CD4-positive, alpha-beta T cell treated with Interleukin-17A for 1 hour (primary cell): ENCODE results near the gene LMTK3.

ENCODE experiments used
- DNase-seq: peaks from one replicate; pipeline ENCODE4 v3.0.0-alpha.2; 2020

Gene LMTK3, protein sequence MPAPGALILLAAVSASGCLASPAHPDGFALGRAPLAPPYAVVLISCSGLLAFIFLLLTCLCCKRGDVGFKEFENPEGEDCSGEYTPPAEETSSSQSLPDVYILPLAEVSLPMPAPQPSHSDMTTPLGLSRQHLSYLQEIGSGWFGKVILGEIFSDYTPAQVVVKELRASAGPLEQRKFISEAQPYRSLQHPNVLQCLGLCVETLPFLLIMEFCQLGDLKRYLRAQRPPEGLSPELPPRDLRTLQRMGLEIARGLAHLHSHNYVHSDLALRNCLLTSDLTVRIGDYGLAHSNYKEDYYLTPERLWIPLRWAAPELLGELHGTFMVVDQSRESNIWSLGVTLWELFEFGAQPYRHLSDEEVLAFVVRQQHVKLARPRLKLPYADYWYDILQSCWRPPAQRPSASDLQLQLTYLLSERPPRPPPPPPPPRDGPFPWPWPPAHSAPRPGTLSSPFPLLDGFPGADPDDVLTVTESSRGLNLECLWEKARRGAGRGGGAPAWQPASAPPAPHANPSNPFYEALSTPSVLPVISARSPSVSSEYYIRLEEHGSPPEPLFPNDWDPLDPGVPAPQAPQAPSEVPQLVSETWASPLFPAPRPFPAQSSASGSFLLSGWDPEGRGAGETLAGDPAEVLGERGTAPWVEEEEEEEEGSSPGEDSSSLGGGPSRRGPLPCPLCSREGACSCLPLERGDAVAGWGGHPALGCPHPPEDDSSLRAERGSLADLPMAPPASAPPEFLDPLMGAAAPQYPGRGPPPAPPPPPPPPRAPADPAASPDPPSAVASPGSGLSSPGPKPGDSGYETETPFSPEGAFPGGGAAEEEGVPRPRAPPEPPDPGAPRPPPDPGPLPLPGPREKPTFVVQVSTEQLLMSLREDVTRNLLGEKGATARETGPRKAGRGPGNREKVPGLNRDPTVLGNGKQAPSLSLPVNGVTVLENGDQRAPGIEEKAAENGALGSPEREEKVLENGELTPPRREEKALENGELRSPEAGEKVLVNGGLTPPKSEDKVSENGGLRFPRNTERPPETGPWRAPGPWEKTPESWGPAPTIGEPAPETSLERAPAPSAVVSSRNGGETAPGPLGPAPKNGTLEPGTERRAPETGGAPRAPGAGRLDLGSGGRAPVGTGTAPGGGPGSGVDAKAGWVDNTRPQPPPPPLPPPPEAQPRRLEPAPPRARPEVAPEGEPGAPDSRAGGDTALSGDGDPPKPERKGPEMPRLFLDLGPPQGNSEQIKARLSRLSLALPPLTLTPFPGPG (N-terminal part only)

DNA sequence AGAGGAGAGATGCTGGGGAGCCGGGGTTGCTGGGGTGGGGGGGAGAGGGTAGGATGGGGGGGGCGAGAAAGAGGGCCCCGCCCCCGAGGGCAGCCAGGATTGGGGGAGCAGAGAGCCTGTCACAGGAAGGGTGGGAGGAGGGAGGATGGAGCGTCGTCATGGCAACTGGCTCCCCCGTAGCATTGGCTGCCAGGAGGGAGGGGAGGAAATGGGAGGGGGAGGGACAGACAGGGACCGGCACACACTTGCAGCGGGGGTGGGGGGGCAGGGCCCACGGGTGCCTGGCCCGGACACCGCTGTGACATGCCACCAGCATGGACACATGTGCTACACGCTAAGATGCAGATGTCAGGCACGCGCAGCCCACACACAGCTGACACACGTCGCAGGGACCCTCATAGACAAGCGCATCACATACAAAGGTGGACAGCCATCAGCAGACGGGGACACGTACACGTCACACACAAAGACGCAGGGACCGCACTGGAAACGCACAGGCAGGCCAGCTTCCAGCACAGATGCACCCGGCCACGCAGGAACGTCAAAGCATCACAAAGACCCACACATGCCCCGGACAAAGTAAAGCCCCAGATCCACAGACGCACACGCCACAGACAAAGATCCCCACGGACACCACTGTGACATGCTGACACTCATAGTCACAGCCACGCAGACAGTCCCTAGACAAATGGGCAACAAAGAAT lies at the start of gene LMTK3:
Gene LMTK3 (minus strand): TSS at position 36 of the 704 bp plus-strand sequence. CDS start 259 bp downstream, outside the sequence.
- DNase-seq: peak; percentile 94

DNA sequence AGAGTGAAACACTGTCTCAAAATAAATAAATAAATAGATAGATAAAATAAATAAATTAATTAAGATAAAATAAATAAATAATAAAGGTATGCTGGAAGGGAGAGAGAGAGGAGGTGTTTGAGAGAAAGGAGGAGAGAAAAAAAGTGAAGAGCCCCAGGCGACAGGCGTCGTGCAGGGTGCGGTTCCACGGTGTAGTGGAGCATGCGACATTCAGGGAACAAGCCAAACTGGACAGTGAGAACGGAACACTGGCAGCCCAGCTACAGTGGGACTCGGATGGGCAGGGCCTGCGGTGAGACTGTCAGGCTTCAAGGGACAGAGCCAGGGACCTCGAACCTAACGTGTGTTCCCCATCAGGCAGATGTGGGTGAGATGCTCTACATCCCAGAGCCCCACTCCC lies 49.8 kb upstream of the LMTK3 start:
- no peak for DNase-seq

DNA sequence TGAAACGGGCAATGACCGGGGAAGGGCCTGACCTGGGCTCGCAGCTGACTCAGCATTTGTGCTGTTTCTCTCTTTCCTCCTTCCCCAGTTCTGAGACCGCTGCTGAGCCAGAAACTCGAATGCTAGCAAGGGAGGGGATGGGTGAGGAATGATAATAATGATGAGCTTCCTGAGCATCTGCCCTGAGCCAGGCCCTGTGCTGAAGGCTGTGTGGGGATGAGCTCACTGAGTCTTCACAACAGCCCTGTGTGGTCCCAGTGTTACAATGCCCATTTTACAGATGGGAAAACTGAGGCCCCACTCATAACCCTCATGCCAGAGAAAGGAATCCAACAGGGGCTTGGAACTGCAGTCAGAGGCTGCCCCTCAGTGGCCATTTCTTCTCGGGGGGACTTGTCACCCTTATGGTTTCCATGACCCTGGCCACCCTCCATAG lies 48.5 kb upstream of the LMTK3 start:
- DNase-seq: peak; percentile 19

DNA sequence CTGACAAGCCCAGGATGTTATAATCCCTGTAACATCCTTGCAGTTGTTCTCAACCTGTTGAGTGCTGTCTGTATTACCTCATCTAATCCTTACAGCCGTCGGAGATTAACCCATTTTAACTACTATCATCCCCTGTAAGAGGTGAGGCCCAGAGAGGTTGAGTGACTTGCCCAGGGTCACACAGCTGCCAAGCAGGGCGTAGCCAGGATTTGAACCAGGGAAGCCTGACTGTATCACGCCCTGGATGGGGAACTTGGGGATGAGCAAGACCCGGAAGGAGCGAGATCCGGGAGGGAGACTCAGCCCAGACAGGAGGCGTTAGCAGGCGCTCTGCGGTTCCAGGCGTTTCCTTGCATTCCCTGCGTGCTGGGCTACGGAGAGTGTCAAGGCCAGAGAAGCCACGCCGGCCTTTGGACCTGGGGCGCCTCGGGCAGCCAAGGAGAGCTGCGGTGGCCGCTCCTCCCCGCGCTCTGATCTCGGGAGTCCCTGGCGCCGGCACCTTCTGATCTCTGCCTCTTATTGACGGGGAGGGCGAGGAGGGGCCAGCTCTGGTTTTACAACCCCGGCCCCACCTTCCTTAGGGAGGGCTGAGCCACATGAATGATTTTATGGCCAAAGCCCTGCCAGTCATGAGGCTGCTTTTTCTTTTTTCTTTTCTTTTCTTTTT lies 46.5 kb upstream of the LMTK3 start:
- DNase-seq: no peak

DNA sequence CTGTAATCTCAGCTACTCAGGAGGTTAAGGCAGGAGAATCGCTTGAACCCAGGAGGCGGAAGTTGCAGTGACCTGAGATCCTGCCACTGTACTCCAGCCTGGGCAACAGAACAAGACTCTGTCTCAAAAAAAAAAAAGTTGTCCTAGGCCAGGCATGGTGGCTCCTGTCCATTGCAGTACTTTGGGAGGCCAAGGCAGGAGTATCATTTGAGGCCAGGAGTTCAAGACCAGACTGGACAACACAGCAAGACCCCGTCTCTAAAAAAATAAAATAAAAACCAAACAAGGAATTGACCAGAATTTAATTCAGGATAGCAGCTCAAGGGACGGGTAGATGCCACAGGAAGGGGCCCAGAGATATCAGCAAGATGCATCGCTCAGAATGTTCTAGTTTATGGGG lies 45.2 kb upstream of the LMTK3 start:
- no peak for DNase-seq

DNA sequence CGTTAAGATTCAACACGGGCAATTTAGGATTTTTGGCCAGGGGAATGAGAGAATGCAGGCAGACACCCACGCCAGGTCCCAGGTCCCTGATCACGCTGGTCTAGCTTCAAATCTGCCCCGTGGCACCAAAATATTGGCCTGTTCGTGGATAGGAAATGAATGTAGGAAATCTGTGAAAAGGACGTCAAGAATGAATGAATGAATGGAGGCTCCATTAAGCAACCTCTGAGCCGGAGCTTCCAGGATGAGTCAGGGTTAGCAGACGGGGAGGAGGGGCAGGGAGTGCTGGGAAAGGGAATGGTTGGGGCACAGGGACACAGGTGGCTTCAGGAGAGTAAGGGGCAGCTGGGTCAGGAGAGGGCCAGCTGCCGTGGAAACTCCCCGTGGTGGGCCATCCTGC lies 44.5 kb upstream of the LMTK3 start:
- no peak for DNase-seq

DNA sequence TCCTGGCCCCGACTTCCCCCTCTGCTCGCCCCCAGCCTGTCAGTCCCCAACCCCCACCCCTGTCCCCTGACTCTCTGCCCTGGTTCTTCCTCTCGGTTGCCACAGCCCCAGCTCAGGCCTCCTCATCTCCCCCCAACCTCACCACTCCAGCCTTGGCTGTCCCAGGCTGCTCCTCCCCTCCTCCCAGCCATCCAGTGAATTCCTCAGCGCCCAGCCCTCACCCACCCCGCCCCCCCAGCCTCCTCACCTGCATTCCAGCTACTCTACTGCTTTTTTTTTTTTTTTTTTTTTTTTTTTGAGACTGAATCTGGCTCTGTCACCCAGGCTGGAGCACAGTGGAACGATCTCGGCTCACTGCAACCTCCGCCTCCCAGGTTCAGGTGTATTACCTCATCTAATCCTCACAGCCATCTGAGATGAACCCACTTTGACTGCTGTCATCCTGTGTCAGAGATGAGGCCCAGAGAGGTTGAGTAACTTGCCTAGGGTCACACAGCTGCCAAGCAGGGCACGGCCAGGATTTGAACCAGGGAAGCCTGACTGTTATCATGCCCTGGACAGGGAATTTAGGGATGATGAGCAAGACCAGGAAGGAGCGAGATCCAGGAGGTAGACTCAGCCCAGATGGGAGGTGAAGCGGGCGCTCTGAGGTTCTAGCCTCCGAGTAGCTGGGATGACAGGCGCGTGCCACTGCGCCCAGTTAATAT lies 42.9 kb upstream of the LMTK3 start:
- no peak for DNase-seq

DNA sequence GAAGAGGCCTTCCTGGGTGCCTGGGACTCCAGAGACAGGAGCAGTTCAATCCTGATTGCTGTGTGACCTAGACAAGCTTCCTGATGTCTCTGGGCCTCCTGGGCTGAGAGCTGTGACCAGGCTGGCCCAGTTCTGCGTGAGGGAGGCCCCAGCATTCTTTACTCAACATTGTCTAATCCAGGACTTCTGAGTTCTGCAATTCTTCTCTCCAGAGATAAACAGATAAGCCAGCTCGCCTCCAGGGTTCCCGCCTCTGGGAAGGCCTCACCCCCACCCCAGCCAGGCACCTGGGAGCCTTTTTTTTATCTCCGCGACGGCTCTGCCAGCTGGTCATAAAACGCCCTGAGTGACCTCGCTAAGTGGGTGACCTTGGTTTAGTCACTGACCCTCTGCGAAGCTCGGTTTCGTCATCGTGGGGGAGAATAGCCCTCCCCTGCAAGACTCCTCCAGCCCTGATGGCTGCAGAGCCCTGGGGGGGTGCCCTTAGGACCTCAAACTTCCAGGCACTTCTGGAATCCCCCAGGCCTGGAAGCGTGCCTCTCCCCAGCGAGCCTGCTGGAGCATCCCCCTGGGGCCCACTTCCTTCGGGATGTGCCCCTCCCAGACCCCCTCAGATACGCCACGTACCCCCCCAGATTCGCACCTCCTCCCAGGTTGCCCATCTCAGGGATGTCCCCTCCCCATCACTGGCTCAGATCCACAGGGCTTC lies 42.2 kb upstream of the LMTK3 start:
- DNase-seq: no peak

DNA sequence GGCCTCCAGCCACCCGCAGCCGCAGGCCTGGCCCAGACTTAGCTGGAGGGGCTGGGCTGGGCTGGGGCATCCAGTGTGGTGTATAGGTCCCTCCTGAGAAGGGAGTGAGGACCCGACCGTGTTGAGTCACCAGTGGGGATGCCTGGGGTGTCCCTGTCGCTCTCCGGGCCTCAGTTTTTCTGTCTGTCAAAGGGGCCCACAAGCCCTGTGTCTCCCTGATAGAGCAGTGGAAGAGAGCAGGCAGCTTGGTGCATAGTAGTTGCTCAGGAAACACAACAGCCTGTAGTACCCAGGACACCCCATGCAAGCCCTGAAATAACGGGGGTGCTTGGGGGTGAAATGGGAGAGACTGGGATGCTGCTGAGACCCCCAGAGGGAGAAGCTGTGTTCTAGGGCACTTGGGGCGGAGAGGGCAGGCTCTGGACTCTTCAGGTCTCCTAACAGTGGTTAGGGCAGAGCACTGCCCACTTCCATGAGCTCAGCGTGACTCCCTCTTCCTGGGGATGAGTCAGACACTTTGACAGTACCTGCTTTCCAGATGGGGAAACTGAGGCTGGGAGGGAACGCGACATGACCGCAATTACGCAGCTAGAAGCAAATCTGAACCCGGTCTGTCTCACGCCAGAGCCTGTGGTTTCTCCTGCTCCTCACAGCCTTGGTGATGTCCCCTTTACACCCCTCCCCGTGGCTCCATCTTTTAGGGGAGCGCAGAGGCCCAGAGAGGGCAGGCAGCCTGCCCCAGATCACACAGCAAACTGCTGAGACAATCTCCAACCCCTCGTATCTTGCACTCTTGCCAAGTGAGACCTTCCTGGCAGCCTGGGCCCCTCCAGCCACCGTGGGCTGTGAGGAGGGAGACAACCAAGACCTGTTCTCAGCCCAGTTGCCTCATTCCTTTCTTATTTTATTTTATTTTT lies 41.0 kb upstream of the LMTK3 start:
- no peak for DNase-seq

DNA sequence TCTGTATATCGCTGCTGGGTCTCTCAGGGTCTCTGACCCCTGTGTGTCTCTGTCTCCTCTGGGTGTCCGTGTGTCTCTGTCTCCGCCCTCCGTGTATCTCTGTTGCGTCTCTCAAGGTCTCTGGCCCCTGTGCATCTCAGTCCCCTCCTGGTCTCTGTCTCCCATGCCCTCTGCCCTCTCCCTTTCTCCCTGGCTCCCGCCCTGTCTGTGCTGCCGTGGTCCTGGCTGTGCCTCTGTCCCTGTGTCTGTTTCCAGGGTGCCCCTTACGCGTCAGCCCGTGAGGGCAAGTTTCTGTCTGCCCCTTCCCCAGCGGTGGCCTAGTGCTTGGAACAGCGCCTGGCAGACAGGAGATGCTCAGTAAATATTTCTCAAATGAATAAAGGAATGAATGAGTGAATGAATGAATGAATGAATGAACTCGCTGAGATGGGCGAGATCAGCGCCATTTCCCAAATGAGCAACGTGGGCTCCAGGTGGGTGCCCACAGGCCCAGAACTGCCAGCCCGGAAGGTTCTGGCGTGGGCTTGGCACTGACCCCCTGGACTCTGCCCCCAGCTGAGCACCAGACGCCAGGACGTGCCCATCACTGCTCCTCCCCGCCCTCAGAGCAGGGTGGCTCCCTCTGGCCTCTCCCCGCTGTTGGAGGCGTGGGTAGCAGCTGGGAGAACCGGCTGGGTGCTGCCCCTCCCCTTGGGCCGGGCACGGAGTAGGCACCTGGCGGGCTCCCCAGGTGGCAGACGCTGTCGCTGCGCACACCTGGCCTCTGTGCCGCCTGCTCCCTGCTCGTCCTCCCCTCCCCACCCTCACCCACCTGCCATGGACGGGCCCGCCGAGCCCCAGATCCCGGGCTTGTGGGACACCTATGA lies 40.0 kb upstream of the LMTK3 start, which contains the start of gene SULT2B1:
Gene SULT2B1 (plus strand): TSS at position 736 of the 866 bp plus-strand sequence. CDS start 81 bp downstream, at position 817.
- DNase-seq: no peak

DNA sequence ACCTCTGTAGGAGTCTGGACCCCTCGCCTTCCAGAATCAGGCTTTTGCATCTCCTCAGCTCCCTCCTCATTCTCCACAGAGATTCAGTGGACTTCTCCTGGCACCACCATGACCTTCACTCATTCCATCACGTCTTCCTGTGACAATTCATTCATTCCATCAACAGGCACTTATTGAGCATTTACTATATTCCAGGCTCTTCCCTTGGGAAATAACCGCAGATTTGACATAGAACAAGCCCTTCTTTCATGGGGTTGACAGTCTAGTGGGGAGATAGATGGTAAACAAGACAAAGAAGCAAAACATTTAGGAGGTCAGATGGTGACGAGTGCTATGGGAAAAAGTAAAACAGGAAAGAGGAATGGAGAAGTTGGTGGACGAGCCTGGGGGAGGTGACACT lies 37.7 kb upstream of the LMTK3 start:
- DNase-seq: no peak

DNA sequence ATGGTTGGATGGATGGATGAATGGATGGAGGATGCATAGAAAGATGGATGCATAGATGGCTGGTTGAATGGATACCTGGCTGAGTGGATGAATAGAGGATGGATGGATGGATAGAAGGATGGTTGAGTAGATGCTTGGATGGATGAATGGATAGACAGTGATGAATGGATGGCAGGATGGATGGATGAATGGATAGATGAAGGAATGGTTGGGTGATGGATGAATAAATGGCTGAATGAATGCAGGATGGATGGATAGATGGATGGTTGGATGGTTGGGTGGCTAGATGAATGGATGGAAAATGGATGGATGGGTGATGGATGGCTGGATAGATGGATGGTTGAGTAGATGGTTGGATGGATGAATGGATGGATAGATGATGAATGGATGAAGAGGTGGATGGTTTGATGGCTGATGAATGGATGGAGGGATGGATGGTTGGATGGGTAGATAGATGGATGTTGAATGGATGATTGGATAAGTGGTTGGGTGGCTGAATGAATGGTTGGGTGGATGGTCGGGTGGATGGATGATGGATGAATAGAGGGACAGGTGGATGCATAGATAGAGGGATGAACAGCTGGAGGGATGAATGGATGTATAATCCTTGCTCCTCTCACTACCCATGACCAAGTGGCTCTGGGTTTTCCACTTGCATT lies 36.7 kb upstream of the LMTK3 start:
- DNase-seq: no peak

DNA sequence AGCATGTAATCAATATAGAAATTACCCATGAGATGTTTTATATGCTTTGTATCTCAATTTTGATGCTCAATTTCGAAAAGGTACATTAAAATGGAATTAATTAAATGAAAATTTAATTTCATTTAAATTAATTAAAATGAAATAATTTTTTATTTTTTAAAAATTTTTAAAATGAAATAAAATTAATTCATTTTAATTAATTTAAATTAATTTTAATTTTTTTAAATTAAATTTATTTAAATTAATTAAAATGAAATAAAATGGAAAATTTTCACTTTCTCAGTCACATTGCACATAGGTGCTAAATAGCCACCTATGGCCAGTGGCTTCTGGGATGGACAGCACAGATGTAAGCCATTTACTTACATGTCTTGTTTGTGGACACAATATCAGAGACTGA lies 36.1 kb upstream of the LMTK3 start:
- no peak for DNase-seq

DNA sequence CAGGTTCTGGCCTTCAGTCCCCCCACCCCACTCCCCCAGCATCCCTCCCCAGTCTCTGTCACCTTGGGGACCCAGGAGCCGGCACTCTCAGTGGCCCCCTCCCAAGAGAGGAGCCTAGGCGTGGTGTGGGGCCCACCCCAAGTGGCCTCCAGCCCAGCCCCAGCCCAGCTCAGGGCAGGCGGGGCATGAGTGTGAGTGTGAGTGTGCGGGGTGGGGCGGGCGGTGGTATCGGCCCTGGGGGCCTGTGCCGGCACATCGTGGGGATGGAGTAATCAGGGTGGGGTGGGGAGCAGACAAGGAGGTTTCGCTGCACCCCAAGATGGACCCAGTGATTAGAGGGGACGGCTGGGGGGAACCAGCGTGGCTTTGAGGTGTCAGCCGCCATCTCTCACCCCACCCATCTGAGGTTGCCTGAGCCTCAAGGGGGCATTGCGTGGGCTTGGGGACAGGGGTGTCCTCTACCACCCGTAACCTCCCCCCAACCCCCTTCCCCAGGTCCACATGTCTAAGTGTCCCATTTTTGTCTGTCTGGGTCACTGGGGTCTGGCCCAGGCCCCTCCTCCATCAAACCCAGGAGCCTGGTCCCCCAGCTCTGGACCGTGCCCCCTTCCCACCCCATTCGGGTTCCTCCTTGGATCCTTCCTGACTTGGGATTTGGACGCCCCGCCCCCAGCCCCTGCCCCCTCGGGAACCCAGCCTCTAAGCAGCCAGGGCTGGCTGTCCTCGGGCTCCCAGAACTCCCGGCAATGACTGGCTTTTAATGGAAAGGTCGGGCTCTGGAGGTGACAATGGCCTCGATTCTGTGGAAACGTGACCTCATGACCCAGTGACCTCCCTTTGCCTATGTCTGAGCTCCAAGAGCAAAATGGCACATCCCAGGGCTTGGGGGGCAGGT lies 33.5 kb upstream of the LMTK3 start:
- no peak for DNase-seq

DNA sequence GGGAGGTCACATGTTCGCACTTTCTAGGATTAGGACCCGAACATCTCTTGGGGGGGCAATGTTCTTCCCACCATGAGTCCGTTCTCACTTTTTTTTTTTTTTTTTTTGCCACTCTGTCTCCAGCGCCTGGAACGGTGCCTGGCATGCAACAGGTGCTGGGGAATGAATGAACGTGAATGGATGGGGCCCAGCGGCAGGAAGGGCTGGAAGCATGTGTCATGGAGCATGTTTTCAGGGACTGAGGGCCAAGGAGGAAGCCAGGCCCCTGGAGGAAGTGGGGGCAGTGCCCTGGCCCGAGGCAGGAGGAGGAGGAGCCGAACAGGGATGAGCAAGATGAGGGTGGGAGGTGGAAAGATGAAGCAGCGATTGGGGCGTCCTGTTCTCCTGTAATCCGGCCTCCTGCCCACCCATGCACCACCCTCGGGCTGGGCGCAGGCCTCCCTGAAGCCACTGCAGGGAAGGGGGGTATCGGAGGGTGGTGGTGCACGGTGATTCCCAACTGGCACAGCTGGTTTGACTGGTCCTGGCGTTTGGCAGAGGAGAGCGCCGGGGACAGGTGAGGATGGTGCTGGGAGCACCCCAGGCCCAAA lies 31.6 kb upstream of the LMTK3 start:
- no peak for DNase-seq

DNA sequence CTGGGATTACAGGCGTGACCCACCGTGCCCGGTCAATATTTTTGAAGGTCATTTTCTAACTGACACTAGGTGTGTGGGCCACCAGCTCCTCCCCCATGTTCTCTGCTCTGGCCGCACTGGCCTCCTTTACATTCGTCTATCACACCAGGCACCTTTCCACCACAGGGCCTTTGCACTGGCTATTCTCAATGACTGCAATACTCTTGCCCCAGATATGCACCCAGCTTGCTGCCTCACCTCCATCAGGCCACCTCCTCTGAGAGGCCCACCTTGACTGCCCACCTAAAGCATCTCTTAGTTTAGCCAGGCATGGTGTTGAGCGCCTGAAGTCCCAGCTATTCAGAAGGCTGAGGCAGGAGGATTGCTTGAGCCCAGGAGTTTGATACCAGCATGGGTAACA lies 30.2 kb upstream of the LMTK3 start:
- DNase-seq: no peak
